ENCODE results near the gene APCDD1L. TPM values are rescaled to one million over a fixed set of nuclear protein-coding genes. Genes with fewer than 3 reads are reported as not detected.

Gene APCDD1L
- total RNA-seq, 1 experiment from 2014 or later = 2.4 TPM

GRCh38 chr20:58511364-58511763, 3.8 kb downstream of the APCDD1L start:
- Mint-ChIP-seq H3K4me1 (peaks cover 23% of the 10 kb centered on the region), H3K36me3 (peaks cover 5% of the 10 kb centered on the region), H3K27ac (no peak overlapping the region), H3K4me3 (no peak overlapping the region), H3K27me3 (ENCODE audit: low read depth) (peaks cover 48% of the 10 kb centered on the region), H3K9me3 (no peaks in the 10 kb centered on the region)
- no peak for TF ChIP-seq ZNF671 (CRISPR knock-in tag; IDR thresholded peaks at IDR 0.05)
- no peak for TF ChIP-seq GRHL2 (CRISPR knock-in tag; IDR thresholded peaks at IDR 0.05; ENCODE audit: insufficient replicate concordance, severe bottlenecking)
- TF ChIP-seq OVOL2 (CRISPR knock-in tag; IDR thresholded peaks at IDR 0.05; ENCODE audit: borderline replicate concordance) = no peak
- no peak for TF ChIP-seq MAX (CRISPR knock-in tag; IDR thresholded peaks at IDR 0.05)
- no peak for TF ChIP-seq EMX1 (CRISPR knock-in tag; IDR thresholded peaks at IDR 0.05)
- no peak for TF ChIP-seq CREM (CRISPR knock-in tag; IDR thresholded peaks at IDR 0.05)
- ChIA-PET CTCF (interaction anchor here (1.5 kb wide), 1 partner anchor 30 kb away, joined by 3 read pairs; no protein-coding TSS in a partner anchor), POLR2A (interaction anchor here (0.8 kb wide), 1 partner anchor 12 kb away, joined by 3 read pairs; no protein-coding TSS in a partner anchor)
- ATAC-seq (no peak), DNase-seq (ENCODE audit: low spot score) (no peak)

GRCh38 chr20:58510921-58511320, 4.3 kb downstream of the APCDD1L start:
- Mint-ChIP-seq H3K27ac (no peak overlapping the region), H3K4me3 (no peak overlapping the region), H3K27me3 (ENCODE audit: low read depth) (peaks cover 44% of the 10 kb centered on the region), H3K9me3 (no peaks in the 10 kb centered on the region), H3K36me3 (peaks cover 5% of the 10 kb centered on the region), H3K4me1 (peaks cover 23% of the 10 kb centered on the region)
- ATAC-seq (no peak), DNase-seq (ENCODE audit: low spot score) (no peak)
- ChIA-PET POLR2A (interaction anchor here (0.8 kb wide), 1 partner anchor 11 kb away, joined by 3 read pairs; no protein-coding TSS in a partner anchor), CTCF (interaction anchor here (0.6 to 1.5 kb wide), 2 partner anchors 29 to 57 kb away, joined by 3 read pairs; no protein-coding TSS in a partner anchor)
- no peak for TF ChIP-seq CREM (CRISPR knock-in tag; IDR thresholded peaks at IDR 0.05)
- TF ChIP-seq ZSCAN18 (CRISPR knock-in tag; IDR thresholded peaks at IDR 0.05) = no peak
- TF ChIP-seq ZNF416 (CRISPR knock-in tag; IDR thresholded peaks at IDR 0.05) = no peak
- TF ChIP-seq FOXJ3 (CRISPR knock-in tag; IDR thresholded peaks at IDR 0.05; ENCODE audit: borderline replicate concordance) = no peak
- no peak for TF ChIP-seq AFF4 (CRISPR knock-in tag; IDR thresholded peaks at IDR 0.05; ENCODE audit: borderline replicate concordance)
- TF ChIP-seq GRHL2 (CRISPR knock-in tag; IDR thresholded peaks at IDR 0.05; ENCODE audit: insufficient replicate concordance, severe bottlenecking) = no peak
- no peak for TF ChIP-seq ZBTB21 (CRISPR knock-in tag; IDR thresholded peaks at IDR 0.05; ENCODE audit: borderline replicate concordance)
- no peak for TF ChIP-seq PREB (CRISPR knock-in tag; IDR thresholded peaks at IDR 0.05; ENCODE audit: borderline replicate concordance)
- no peak for TF ChIP-seq MAX (CRISPR knock-in tag; IDR thresholded peaks at IDR 0.05)
- TF ChIP-seq FOXP4 (CRISPR knock-in tag; IDR thresholded peaks at IDR 0.05) = no peak
- no peak for TF ChIP-seq NR3C1 (CRISPR knock-in tag; conservative IDR thresholded peaks at IDR 0.05; ENCODE audit: low read depth)
- TF ChIP-seq MYBL2 (CRISPR knock-in tag; IDR thresholded peaks at IDR 0.05) = no peak
- TF ChIP-seq ATF3 (CRISPR knock-in tag; conservative IDR thresholded peaks at IDR 0.05) = no peak
- no peak for TF ChIP-seq SP1 (CRISPR knock-in tag; conservative IDR thresholded peaks at IDR 0.05)
- no peak for TF ChIP-seq ZNF317 (CRISPR knock-in tag; IDR thresholded peaks at IDR 0.05; ENCODE audit: borderline replicate concordance, low read depth)
- TF ChIP-seq SMAD4 (CRISPR knock-in tag; IDR thresholded peaks at IDR 0.05) = no peak
- no peak for TF ChIP-seq ZNF423 (CRISPR knock-in tag; IDR thresholded peaks at IDR 0.05)
- no peak for TF ChIP-seq ETV6 (CRISPR knock-in tag; IDR thresholded peaks at IDR 0.05)
- TF ChIP-seq ATF6 (CRISPR knock-in tag; IDR thresholded peaks at IDR 0.05) = no peak
